Measurements from ENCODE around the gene ENGASE. TPM values are rescaled to one million over a fixed set of nuclear protein-coding genes. Genes with fewer than 3 reads are reported as not detected.
"Not testable (repeated sequence)": the region's sequence is repeated elsewhere in the genome, so short reads cannot be mapped to it uniquely, and the experiment has no call there.

Gene ENGASE, protein sequence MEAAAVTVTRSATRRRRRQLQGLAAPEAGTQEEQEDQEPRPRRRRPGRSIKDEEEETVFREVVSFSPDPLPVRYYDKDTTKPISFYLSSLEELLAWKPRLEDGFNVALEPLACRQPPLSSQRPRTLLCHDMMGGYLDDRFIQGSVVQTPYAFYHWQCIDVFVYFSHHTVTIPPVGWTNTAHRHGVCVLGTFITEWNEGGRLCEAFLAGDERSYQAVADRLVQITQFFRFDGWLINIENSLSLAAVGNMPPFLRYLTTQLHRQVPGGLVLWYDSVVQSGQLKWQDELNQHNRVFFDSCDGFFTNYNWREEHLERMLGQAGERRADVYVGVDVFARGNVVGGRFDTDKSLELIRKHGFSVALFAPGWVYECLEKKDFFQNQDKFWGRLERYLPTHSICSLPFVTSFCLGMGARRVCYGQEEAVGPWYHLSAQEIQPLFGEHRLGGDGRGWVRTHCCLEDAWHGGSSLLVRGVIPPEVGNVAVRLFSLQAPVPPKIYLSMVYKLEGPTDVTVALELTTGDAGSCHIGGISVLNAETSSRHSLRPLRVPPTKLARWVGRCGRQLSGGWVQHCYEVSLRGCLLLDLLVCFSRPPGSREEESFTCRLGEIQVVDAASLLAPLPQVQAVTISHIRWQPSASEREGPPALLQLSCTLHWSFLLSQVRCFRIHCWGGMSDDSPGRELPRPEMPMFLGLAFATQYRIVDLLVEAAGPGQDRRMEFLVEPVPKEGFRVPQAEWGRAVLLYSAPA
- total RNA-seq (2014; rRNA removed; shearing (Covaris generic)): 8.8 and 9.1 TPM in 2 replicates

- peak; percentile 78 for DNase-seq (ENCODE audit: low spot score)
Measured at GRCh38 chr17:79074649-79075445, at the start of gene ENGASE. Gene ENGASE, plus strand, starts transcription at chr17:79074824. Its CDS starts 121 bp downstream, at chr17:79074945.

- no peak for DNase-seq (ENCODE audit: low spot score)
Measured at GRCh38 chr17:79024901-79025737, 49.5 kb upstream of the ENGASE start.

- DNase-seq (ENCODE audit: low spot score): peak; percentile 90
Measured at GRCh38 chr17:79026376-79027273, 48.0 kb upstream of the ENGASE start.

- peak; percentile 71 for DNase-seq (ENCODE audit: low spot score)
Measured at GRCh38 chr17:79027274-79027924, 47.2 kb upstream of the ENGASE start.

- peak; percentile 81 for DNase-seq (ENCODE audit: low spot score)
Measured at GRCh38 chr17:79027925-79028491, 46.6 kb upstream of the ENGASE start.

- DNase-seq (ENCODE audit: low spot score): no peak
Measured at GRCh38 chr17:79028496-79029326, 45.9 kb upstream of the ENGASE start.

DNA sequence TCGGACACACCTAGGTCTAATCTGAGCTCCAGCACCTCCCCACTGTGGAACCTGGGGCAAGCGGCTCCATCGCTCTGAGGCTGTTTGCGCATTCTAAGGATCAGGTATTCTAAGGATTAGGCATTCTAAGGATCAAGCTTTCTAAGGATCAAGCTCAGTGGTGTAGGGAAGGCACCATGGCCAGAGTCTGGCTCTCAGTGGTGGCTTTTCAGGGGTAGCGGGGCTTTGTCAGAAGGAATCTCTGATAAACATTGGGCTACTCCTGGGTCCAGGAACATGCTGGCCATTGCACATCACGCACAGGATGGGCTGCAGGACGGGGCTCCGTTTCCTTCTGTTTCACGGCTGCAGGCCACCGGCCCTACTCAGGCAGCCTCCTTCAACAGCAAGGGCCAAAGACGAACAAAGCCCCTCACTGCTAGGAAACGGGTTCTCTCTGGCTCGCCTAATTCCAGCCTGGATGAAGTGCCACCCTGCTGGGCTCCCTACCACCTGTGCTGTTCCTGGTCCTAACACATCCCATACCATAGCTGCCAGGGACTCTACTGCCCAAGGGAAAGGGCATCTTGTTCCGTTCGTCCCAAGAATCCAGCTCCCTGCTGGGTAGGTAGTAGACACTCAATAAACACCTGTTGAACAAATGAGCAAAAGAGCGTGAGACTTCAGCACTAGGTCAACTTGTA lies 45.2 kb upstream of the ENGASE start:
- DNase-seq (ENCODE audit: low spot score): no peak

- not testable (repeated sequence) for DNase-seq (ENCODE audit: low spot score)
Measured at GRCh38 chr17:79030636-79031035, 44.0 kb upstream of the ENGASE start.

GRCh38 chr17:79031996-79032875 lies 42.4 kb upstream of the ENGASE start:
- DNase-seq (ENCODE audit: low spot score): no peak

- no peak for DNase-seq (ENCODE audit: low spot score)
Measured at GRCh38 chr17:79033046-79033616, 41.5 kb upstream of the ENGASE start.

DNA sequence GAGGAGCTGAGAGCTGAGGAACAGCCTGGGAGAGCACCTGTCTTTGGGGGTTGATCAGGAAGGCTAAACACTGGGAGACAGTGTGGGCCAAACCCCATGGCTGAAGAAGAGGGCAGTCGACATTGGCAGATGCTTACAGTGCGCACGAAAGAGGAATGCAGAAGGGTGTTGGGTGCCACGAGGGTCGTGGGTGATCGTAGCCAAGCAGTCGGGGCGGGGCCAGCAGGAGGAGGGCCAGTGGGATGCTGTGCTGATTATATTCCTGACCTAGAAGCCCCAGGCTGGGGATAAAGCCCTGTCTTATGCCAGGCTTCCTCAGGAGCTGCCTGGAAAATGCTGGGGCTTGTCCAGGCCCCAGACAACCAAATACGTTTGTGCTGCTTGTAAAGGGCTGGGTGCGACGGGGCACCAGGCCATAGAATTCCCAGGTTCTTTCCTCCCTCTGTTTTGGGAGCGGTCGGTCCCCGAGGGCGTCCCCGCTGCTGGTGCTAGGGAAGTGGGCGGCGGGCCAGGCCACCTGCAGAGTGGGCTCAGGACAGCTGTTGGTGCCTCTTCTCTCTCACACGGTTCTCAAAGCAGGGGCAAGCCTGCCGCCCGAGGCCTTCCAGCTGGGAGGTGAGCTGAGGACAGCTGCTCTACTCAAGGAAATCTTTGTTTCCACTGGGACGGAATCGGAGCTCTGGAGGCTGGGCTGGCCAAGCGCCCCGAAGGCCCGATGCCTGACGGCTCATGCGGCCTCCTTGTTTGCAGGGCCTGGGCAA lies 40.7 kb upstream of the ENGASE start:
- DNase-seq (ENCODE audit: low spot score): peak; percentile 60

GRCh38 chr17:79034931-79035485 lies 39.6 kb upstream of the ENGASE start:
- no peak for DNase-seq (ENCODE audit: low spot score)

GRCh38 chr17:79035686-79036085 lies 38.9 kb upstream of the ENGASE start:
- no peak for DNase-seq (ENCODE audit: low spot score)

- DNase-seq (ENCODE audit: low spot score): no peak
Measured at GRCh38 chr17:79036181-79036580, 38.4 kb upstream of the ENGASE start.

- DNase-seq (ENCODE audit: low spot score): peak; percentile 94
Measured at GRCh38 chr17:79036596-79036995, 38.0 kb upstream of the ENGASE start.

Data from A172 (cell line).